Measurements from ENCODE around the gene DLG5. TPM values are rescaled to one million over a fixed set of nuclear protein-coding genes. Genes with fewer than 3 reads are reported as not detected.

Gene DLG5
- total and polyA plus RNA-seq, 9 of the 15 experiments (the other 6 are each of a cell fraction or from before 2014, with no cell fraction given): 1.4 to 26.8 (median 11.2) TPM

- TF ChIP-seq MNT (conservative IDR thresholded peaks at IDR 0.05) (peak; percentile 67 to 85), MAFG (tag; conservative IDR thresholded peaks at IDR 0.05) (peak; percentile 52), TBP (optimal IDR thresholded peaks at IDR 0.05; ENCODE audit: low read depth, low read length) (peak; percentile 52), ATF3 (IDR thresholded peaks at IDR 0.05) (peak; percentile 68), ATF3 (CRISPR knock-in tag; conservative IDR thresholded peaks at IDR 0.05) (no peak), NEUROD1 (IDR thresholded peaks at IDR 0.05; ENCODE audit: borderline replicate concordance, low read depth, low read length, partially characterized antibody) (peak; percentile 13), GABPB1 (CRISPR knock-in tag; IDR thresholded peaks at IDR 0.05) (0 out of 2 replicates have a peak, but pooled peaks have one; percentile 43), MEIS2 (IDR thresholded peaks at IDR 0.05; ENCODE audit: partially characterized antibody) (peak; percentile 80), ZNF592 (IDR thresholded peaks at IDR 0.05) (0 out of 2 replicates have a peak, but pooled peaks have one; percentile 64), FOXK2 (conservative IDR thresholded peaks at IDR 0.05 in 1 of 2, IDR thresholded peaks at IDR 0.05 in 1 of 2; ENCODE audit: low read depth in 2 of 2) (peak; percentile 94 to 95), HIVEP1 (CRISPR knock-in tag; IDR thresholded peaks at IDR 0.05) (no peak), CBX3 (IDR thresholded peaks at IDR 0.05; ENCODE audit: borderline replicate concordance in 1 of 2, low read length in 2 of 2) (peak in 1 of 2 experiments; percentile 36; a peak in 1 of 3 replicates), STAT6 (CRISPR knock-in tag; IDR thresholded peaks at IDR 0.05) (0 out of 2 replicates have a peak, but pooled peaks have one; percentile 33), ATF1 (CRISPR knock-in tag; IDR thresholded peaks at IDR 0.05) (no peak), ATF1 (tag; IDR thresholded peaks at IDR 0.05) (peak; percentile 88), ZFP1 (CRISPR knock-in tag; IDR thresholded peaks at IDR 0.05) (no peak), BHLHE40 (IDR thresholded peaks at IDR 0.05; ENCODE audit: low read length) (0 out of 2 replicates have a peak, but pooled peaks have one; percentile 27), TFAP4 (CRISPR knock-in tag; IDR thresholded peaks at IDR 0.05; ENCODE audit: borderline replicate concordance) (peak; percentile 29; the same call in 1 of the 2 replicates)
These were observed 90.2 kb downstream of the DLG5 start (continued) for GRCh38 chr10:77836299-77836820.
